ENCODE data around the gene CDH11.

Gene CDH11

DNA sequence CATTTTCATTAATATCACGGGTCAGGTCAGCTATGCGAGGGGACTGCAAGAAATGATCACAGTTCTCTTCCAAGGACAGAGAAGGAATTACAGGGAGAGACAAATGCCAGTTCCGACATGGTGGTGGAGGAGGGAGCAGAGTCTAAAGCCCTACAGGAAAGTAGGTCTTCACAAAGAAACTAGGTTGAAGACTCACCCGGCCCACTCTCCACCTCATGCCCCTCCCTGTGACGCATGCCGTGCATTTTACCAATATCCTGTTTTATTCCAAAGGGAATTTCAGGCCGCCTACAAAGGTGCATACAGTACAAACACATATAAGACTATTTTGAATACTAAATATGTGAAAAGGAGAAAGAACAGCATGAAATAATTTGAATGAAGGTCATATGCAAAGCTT is 56.8 kb downstream of the CDH11 start:
- TF ChIP-seq, protein P1, sequence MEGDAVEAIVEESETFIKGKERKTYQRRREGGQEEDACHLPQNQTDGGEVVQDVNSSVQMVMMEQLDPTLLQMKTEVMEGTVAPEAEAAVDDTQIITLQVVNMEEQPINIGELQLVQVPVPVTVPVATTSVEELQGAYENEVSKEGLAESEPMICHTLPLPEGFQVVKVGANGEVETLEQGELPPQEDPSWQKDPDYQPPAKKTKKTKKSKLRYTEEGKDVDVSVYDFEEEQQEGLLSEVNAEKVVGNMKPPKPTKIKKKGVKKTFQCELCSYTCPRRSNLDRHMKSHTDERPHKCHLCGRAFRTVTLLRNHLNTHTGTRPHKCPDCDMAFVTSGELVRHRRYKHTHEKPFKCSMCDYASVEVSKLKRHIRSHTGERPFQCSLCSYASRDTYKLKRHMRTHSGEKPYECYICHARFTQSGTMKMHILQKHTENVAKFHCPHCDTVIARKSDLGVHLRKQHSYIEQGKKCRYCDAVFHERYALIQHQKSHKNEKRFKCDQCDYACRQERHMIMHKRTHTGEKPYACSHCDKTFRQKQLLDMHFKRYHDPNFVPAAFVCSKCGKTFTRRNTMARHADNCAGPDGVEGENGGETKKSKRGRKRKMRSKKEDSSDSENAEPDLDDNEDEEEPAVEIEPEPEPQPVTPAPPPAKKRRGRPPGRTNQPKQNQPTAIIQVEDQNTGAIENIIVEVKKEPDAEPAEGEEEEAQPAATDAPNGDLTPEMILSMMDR (IDR thresholded peaks at IDR 0.05; ENCODE audit: insufficient read depth, low read depth, low read length, missing control alignments) = no peak
- no peak overlapping the region for H3K4me3 ChIP-seq (ENCODE audit: low read length)
- DNase-seq (ENCODE audit: low read depth) = no peak

- no peak overlapping the region for H3K4me3 ChIP-seq (ENCODE audit: low read length)
- TF ChIP-seq, protein P1 (IDR thresholded peaks at IDR 0.05; ENCODE audit: insufficient read depth, low read depth, low read length, missing control alignments) = no peak
- peak; percentile 69 for DNase-seq (ENCODE audit: low read depth)
Measured at GRCh38 chr16:65064131-65064530, 57.7 kb downstream of the CDH11 start.

DNA sequence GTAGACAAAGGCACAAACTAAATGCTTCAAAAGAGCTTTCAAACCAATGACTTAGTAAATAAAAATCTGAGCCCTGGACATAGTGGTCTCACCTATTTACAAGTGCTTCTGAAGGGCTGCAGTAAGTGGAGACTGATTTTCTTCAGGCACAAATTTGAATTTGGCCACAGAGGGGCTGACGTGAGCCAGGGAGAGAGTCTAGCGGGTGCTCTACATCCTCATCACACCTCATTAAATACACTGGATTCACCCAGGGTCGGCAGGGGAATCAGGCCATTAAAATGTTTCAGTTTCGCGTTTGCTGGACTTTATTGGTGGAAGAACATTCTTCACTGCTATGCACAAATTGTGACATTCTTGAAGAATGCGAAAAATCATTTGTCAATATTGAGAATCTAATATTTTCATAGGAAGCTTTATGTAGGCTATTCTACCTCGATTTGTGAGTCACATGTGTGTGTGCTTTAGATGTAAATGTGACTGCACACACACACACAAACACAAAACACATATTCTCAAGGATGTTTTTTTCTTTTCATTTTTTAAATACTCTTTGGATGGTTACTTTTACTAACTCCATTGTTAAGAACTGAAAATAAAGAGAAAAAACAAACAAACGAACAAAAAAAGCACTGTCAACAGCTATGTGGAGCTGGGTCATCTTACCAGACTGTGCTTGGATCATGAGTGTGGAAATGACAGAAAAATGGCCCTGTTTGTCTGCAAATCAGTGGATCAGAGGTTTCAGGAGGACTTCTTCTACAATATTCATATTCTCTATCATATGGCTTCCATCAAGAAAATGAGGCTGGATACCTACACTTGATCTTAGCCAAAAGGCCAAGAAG is 58.9 kb downstream of the CDH11 start:
- TF ChIP-seq, protein P1 (IDR thresholded peaks at IDR 0.05; ENCODE audit: insufficient read depth, low read depth, low read length, missing control alignments) = no peak
- no peak overlapping the region for H3K4me3 ChIP-seq (ENCODE audit: low read length)
- DNase-seq (ENCODE audit: low read depth) = no peak

- no peak overlapping the region for H3K4me3 ChIP-seq (ENCODE audit: low read length)
- TF ChIP-seq, protein P1 (IDR thresholded peaks at IDR 0.05; ENCODE audit: insufficient read depth, low read depth, low read length, missing control alignments) = no peak
- DNase-seq (ENCODE audit: low read depth) = no peak
Measured at GRCh38 chr16:65061935-65062518, 59.8 kb downstream of the CDH11 start.

DNA sequence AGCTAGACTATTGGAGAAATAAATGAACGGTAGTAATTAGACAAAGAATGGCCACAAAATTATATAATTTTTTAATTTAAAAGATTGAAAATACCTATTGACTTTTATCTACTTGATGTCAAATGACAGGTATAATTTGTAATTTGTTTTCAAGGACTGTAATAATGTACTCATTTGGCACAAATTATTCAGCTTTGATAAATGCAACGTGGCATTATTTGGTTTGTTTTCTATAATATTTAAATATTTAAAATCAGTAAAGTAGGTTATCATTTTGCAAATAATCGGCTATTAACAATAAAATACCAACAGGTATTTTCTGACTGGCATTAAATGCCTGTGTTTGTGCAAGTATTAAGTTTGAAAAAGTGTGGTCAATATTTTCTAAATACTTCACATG is 60.6 kb downstream of the CDH11 start:
- no peak overlapping the region for H3K4me3 ChIP-seq (ENCODE audit: low read length)
- TF ChIP-seq, protein P1 (IDR thresholded peaks at IDR 0.05; ENCODE audit: insufficient read depth, low read depth, low read length, missing control alignments) = no peak
- DNase-seq (ENCODE audit: low read depth) = no peak

DNA sequence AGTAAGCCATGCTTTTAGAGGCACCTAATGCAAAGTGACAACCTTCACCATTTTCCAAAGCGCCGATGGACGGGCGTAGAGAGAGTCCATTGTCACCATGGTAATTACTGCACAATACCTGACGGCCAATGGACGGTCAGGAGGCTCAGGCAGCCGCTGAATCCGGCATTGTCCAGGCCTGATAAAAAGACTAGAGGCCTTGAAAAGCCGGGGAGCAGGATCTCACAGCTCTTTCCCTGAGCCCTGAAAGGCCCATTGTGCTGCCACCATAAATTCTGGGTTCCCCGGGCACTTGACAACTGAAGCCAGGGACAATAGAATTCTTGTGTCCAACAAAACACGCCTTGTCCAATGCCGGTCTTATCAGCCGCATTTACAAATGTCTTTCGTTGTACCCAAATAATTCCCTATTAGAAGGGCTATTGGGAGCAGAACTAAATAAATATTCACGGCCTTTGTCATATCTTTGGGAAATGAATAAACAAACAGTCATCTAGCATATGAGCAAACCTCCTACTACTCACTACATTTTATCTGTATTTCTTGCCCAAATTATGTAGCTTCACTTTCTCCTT is 62.4 kb downstream of the CDH11 start:
- TF ChIP-seq, protein P1 (IDR thresholded peaks at IDR 0.05; ENCODE audit: insufficient read depth, low read depth, low read length, missing control alignments) = no peak
- no peak overlapping the region for H3K4me3 ChIP-seq (ENCODE audit: low read length)
- DNase-seq (ENCODE audit: low read depth) = peak; percentile 9
